HepG2 (cell line): ENCODE results near the gene HNRNPF. TPM values are rescaled to one million over a fixed set of nuclear protein-coding genes. Genes with fewer than 3 reads are reported as not detected.

Experiments
- CEBPG ChIP-seq: IDR thresholded peaks from 2 replicates; pipeline ENCODE4 v1.6.1; 2016
- IKZF1 ChIP-seq: fragments of 450-650 bp; IDR thresholded peaks from 2 replicates; pipeline ENCODE4 v1.7.1; 2016
- KLF12 ChIP-seq: sonication (generic); formaldehyde crosslinking; IDR thresholded peaks from 2 replicates; pipeline ENCODE4 v1.4.0; 2020; ENCODE audit warnings: missing genetic modification reagents, borderline replicate concordance
- MED8 ChIP-seq: sonication (generic); formaldehyde crosslinking; IDR thresholded peaks from 2 replicates; pipeline ENCODE4 v1.8.1; 2023; ENCODE audit warnings: mild to moderate bottlenecking, missing genetic modification reagents; ENCODE audit not compliant: insufficient replicate concordance
- NR3C1 ChIP-seq: sonication (generic); formaldehyde crosslinking; IDR thresholded peaks from 2 replicates; pipeline ENCODE4 v1.4.0; 2020; ENCODE audit warnings: missing genetic modification reagents
- RBM39 ChIP-seq: fragments of 200-400 bp; formaldehyde crosslinking; IDR thresholded peaks from one replicate; pipeline ENCODE4 v1.6.1; 2018; ENCODE audit warnings: antibody characterized with exemption, mild to moderate bottlenecking, low read depth, low read length; ENCODE audit not compliant: poor library complexity, severe bottlenecking
- SOX13 ChIP-seq, 3 experiments: fragments of 450-650 bp in 1 of 3; sonication (generic) in 1 of 3; formaldehyde crosslinking in 1 of 3; IDR thresholded peaks in 2 of 3; conservative IDR thresholded peaks in 1 of 3; 2 replicates each; pipeline versions ENCODE4 v1.5.0 to v1.6.1; 2016 to 2020; ENCODE audit warnings: antibody characterized with exemption in 1 of 3, mild to moderate bottlenecking in 1 of 3, missing compliant biosample characterization in 1 of 3, missing genetic modification reagents in 1 of 3, moderate library complexity in 1 of 3
- U2AF1 ChIP-seq: fragments of 200-400 bp; formaldehyde crosslinking; optimal IDR thresholded peaks from 2 replicates; pipeline ENCODE3; 2017; ENCODE audit warnings: mild to moderate bottlenecking, low read depth, low read length
- ZBTB7B ChIP-seq: sonication (generic); formaldehyde crosslinking; IDR thresholded peaks from 2 replicates; pipeline ENCODE4 v1.4.0; 2020; ENCODE audit warnings: missing genetic modification reagents
- ZFP1 ChIP-seq: IDR thresholded peaks from 2 replicates; pipeline ENCODE4 v1.6.1; 2016
- ZNF234 ChIP-seq: sonication (generic); formaldehyde crosslinking; conservative IDR thresholded peaks from 2 replicates; pipeline ENCODE4 v1.5.1; 2020; ENCODE audit warnings: mild to moderate bottlenecking, missing genetic modification reagents
- ZNF337 ChIP-seq: sonication (generic); formaldehyde crosslinking; IDR thresholded peaks from 2 replicates; pipeline ENCODE4 v1.5.1; 2020; ENCODE audit warnings: missing genetic modification reagents, low read depth, mild to moderate bottlenecking, borderline replicate concordance
- ZNF468 ChIP-seq: sonication (generic); formaldehyde crosslinking; IDR thresholded peaks from 2 replicates; pipeline ENCODE4 v1.8.0; 2022; ENCODE audit warnings: mild to moderate bottlenecking, moderate library complexity, missing genetic modification reagents
- ZNF501 ChIP-seq: sonication (generic); formaldehyde crosslinking; IDR thresholded peaks from 2 replicates; pipeline ENCODE4 v1.5.1; 2020; ENCODE audit warnings: mild to moderate bottlenecking, moderate library complexity, missing genetic modification reagents
- ZNF510 ChIP-seq: sonication (generic); formaldehyde crosslinking; IDR thresholded peaks from 2 replicates; pipeline ENCODE4 v1.4.0; 2020; ENCODE audit warnings: low read depth, mild to moderate bottlenecking, missing genetic modification reagents
- ZNF644 ChIP-seq: IDR thresholded peaks from 2 replicates; pipeline ENCODE4 v1.6.1; 2016; ENCODE audit warnings: low read depth
- ZNF740 ChIP-seq: sonication (generic); formaldehyde crosslinking; IDR thresholded peaks from 2 replicates; pipeline ENCODE4 v1.4.0; 2020; ENCODE audit warnings: missing genetic modification reagents
- ZUFSP ChIP-seq: sonication (generic); formaldehyde crosslinking; IDR thresholded peaks from 2 replicates; pipeline ENCODE4 v1.9.0; 2021; ENCODE audit warnings: missing genetic modification reagents, mild to moderate bottlenecking, borderline replicate concordance
- polyA plus RNA-seq, 8 experiments: library from polyadenylated mRNA; depleted of rRNA in 3 of 8; stranded (reverse) in 7 of 8; unstranded in 1 of 8; fragments of >200 nt; fragmentation: Illumina TruSeq in 4 of 8; extraction: Trizol in 4 of 8; gene quantifications; 2 replicates each; pipeline versions ENCODE4 v1.2.1 to v1.2.3, GENCODE V29; 2011 to 2016; ENCODE audit warnings: low read depth in 4 of 8, missing spikeins in 1 of 8, mixed read lengths in 1 of 8; ENCODE audit not compliant: insufficient read depth in 1 of 8
- total RNA-seq, 5 experiments: library from RNA; depleted of rRNA; stranded (reverse); fragments of >200 nt; fragmentation: Illumina TruSeq; extraction: Trizol; gene quantifications; 2 replicates each; pipeline ENCODE4 v1.2.3, GENCODE V29; 2016; ENCODE audit warnings: low read depth in 1 of 5
- TF ChIP-seq, protein P1 (sequence below): sonication (generic); formaldehyde crosslinking; IDR thresholded peaks from 2 replicates; pipeline ENCODE4 v1.8.1; 2023; ENCODE audit warnings: mild to moderate bottlenecking, missing genetic modification reagents, borderline replicate concordance
- TF ChIP-seq, protein P2 (sequence below): sonication (generic); formaldehyde crosslinking; IDR thresholded peaks from 2 replicates; pipeline ENCODE4 v1.8.0; 2022; ENCODE audit warnings: mild to moderate bottlenecking, missing genetic modification reagents
- TF ChIP-seq, protein P3 (sequence below): sonication (generic); formaldehyde crosslinking; IDR thresholded peaks from 2 replicates; pipeline ENCODE4 v1.4.0; 2020; ENCODE audit warnings: missing genetic modification reagents, mild to moderate bottlenecking, borderline replicate concordance

Gene HNRNPF
- total and polyA plus RNA-seq, 2 of the 13 experiments (the other 11 are each of a cell fraction or from before 2014, with no cell fraction given): 166 to 308 TPM

GRCh38 chr10:43408331-43408709 is 666 bp downstream of the HNRNPF start (continued):
- TF ChIP-seq ZUFSP (CRISPR knock-in tag) (no peak), ZNF468 (CRISPR knock-in tag) (no peak), KLF12 (CRISPR knock-in tag) (no peak), RBM39 (peak; percentile 3), ZFP1 (CRISPR knock-in tag) (no peak), ZNF644 (CRISPR knock-in tag) (no peak), ZNF234 (CRISPR knock-in tag) (no peak), IKZF1 (no peak), NR3C1 (CRISPR knock-in tag) (no peak), U2AF1 (peak; percentile 66), ZNF740 (CRISPR knock-in tag) (0 out of 2 replicates have a peak, but pooled peaks have one; percentile 5), ZBTB7B (peak; percentile 3; the same call in 1 of the 2 replicates), SOX13 (IDR thresholded peaks at IDR 0.05) (0 out of 2 replicates have a peak, but pooled peaks have one; percentile 1), SOX13 (CRISPR knock-in tag; conservative IDR thresholded peaks at IDR 0.05 in 1 of 2, IDR thresholded peaks at IDR 0.05 in 1 of 2) (no peak), ZNF510 (no peak), MED8 (CRISPR knock-in tag) (no peak), CEBPG (CRISPR knock-in tag) (no peak), ZNF337 (peak; percentile 49; the same call in 1 of the 2 replicates), ZNF501 (CRISPR knock-in tag) (no peak)
- TF ChIP-seq, protein P1, sequence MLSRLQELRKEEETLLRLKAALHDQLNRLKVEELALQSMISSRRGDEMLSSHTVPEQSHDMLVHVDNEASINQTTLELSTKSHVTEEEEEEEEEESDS: no peak
- TF ChIP-seq, protein P2, sequence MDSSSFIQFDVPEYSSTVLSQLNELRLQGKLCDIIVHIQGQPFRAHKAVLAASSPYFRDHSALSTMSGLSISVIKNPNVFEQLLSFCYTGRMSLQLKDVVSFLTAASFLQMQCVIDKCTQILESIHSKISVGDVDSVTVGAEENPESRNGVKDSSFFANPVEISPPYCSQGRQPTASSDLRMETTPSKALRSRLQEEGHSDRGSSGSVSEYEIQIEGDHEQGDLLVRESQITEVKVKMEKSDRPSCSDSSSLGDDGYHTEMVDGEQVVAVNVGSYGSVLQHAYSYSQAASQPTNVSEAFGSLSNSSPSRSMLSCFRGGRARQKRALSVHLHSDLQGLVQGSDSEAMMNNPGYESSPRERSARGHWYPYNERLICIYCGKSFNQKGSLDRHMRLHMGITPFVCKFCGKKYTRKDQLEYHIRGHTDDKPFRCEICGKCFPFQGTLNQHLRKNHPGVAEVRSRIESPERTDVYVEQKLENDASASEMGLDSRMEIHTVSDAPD: no peak
- TF ChIP-seq, protein P3, sequence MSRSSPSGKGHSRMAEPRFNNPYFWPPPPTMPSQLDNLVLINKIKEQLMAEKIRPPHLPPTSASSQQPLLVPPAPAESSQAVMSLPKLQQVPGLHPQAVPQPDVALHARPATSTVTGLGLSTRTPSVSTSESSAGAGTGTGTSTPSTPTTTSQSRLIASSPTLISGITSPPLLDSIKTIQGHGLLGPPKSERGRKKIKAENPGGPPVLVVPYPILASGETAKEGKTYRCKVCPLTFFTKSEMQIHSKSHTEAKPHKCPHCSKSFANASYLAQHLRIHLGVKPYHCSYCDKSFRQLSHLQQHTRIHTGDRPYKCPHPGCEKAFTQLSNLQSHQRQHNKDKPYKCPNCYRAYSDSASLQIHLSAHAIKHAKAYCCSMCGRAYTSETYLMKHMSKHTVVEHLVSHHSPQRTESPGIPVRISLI (CRISPR knock-in tag): no peak
